GM23248 (cell line): ENCODE measurements around the gene DCUN1D2.

ENCODE experiments used
- EZH2 ChIP-seq: fragments of 200-600 bp; sonication (generic); IDR thresholded peaks from 2 replicates; pipeline ENCODE4 v1.6.1; 2018; ENCODE audit warnings: antibody characterized with exemption, mild to moderate bottlenecking; ENCODE audit not compliant: insufficient read depth, poor library complexity, severe bottlenecking
- EZH2phosphoT487 ChIP-seq: fragments of 200-600 bp; sonication (generic); IDR thresholded peaks from 2 replicates; pipeline ENCODE4 v1.6.1; 2018; ENCODE audit warnings: antibody characterized with exemption, moderate library complexity, mild to moderate bottlenecking, low read depth; ENCODE audit not compliant: insufficient read depth

GRCh38 chr13:113539822-113540221, 49.3 kb upstream of the DCUN1D2 start:
- no peak for TF ChIP-seq EZH2
- TF ChIP-seq EZH2phosphoT487: no peak
